SU-DHL-6 (cell line): ENCODE measurements around the gene TMEM138.

ENCODE experiments used
- CTCF ChIP-seq: fragments of 200-600 bp; sonication (generic); IDR thresholded peaks from one replicate; pipeline ENCODE4 v1.5.1; 2017; ENCODE audit warnings: antibody characterized with exemption, mild to moderate bottlenecking, low read length, moderate library complexity; ENCODE audit not compliant: insufficient read depth, poor library complexity, severe bottlenecking
- EZH2phosphoT487 ChIP-seq: fragments of 200-600 bp; sonication (generic), shearing (Covaris generic); conservative IDR thresholded peaks from 2 replicates; pipeline ENCODE4 v1.6.1; 2018; ENCODE audit warnings: mild to moderate bottlenecking, antibody characterized with exemption, low read length, moderate library complexity, mixed read lengths

GRCh38 chr11:61392981-61393595 is 30.9 kb downstream of the TMEM138 start:
- TF ChIP-seq CTCF (no peak), EZH2phosphoT487 (no peak)
